GM12878 (cell line): Measurements from ENCODE around the gene BRAF. TPM values are rescaled to one million over a fixed set of nuclear protein-coding genes. Genes with fewer than 3 reads are reported as not detected.

Experiments
- CUX1 ChIP-seq: IDR thresholded peaks from 2 replicates; pipeline ENCODE4 v1.6.1; 2012; ENCODE audit warnings: improper control_type of control experiment, low read depth, low read length; ENCODE audit not compliant: insufficient replicate concordance
- NFXL1 ChIP-seq: fragments of 450-650 bp; IDR thresholded peaks from 2 replicates; pipeline ENCODE4 v1.6.1; 2017; ENCODE audit warnings: antibody characterized with exemption, mild to moderate bottlenecking, borderline replicate concordance
- SIX5 ChIP-seq: IDR thresholded peaks from 2 replicates; pipeline ENCODE4 v1.6.1; 2011; ENCODE audit warnings: mild to moderate bottlenecking, low read depth, low read length, moderate library complexity; ENCODE audit not compliant: severe bottlenecking
- SKIL ChIP-seq: fragments of 450-650 bp; IDR thresholded peaks from 2 replicates; pipeline ENCODE4 v1.6.1; 2017; ENCODE audit warnings: mild to moderate bottlenecking, low read depth, inconsistent platforms; ENCODE audit not compliant: poor library complexity, severe bottlenecking
- polyA plus RNA-seq, 11 experiments: library from polyadenylated mRNA; depleted of rRNA in 4 of 11; unstranded in 6 of 11; stranded (reverse) in 5 of 11; fragments of >200 nt; fragmentation: Nextera tagmentation in 4 of 11; fragmentation: Illumina TruSeq in 1 of 11; extraction: Ambion mirVana in 4 of 11; extraction: Trizol in 1 of 11; gene quantifications; 1 replicate in 1 of 11; 2 replicates in 10 of 11; pipeline versions ENCODE4 v1.2.1 to v1.2.3, GENCODE V29; 2011 to 2016; ENCODE audit warnings: inconsistent platforms in 2 of 11, missing spikeins in 2 of 11, low read depth in 1 of 11
- total RNA-seq, 4 experiments: library from RNA; depleted of rRNA in 3 of 4; stranded (reverse); fragments of >200 nt in 3 of 4; fragmentation: Illumina TruSeq in 1 of 4; extraction: Trizol in 1 of 4; gene quantifications; 2 replicates each; pipeline versions ENCODE4 v1.2.1 to v1.2.3, GENCODE V29; 2013 to 2021

BRAF gene
- total and polyA plus RNA-seq, 10 of the 15 experiments (the other 5 are each of a cell fraction or from before 2014, with no cell fraction given) = 2.6 to 31.0 (median 10.6) TPM

DNA sequence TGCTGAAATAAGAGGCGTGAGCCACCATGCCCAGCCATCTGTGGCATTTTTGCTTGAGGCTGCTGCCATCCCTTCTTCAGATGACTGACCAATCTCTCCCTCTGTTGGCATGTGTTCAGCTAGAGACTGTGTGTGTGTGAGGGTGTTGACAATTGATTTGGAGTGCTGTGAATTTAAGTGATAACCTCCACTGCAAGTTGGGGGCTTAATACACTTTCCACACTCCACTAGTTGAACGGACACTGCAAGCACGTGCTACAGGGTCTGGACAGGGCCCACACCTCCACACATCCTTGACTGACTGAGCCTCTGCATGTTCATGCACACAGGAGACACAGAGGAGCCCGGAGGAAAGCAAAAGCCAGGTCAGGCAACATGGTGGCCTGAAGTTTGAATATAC, 51.3 kb downstream of the BRAF start (continued):
- no peak for TF ChIP-seq SKIL
- no peak for TF ChIP-seq NFXL1
- no peak for TF ChIP-seq CUX1
- TF ChIP-seq SIX5 = no peak
